CD4-positive, alpha-beta T cell treated with Interleukin-6 at 100 ng/mL for 8 hours (primary cell): ENCODE measurements around the gene TXNDC2.

ENCODE experiments used
- DNase-seq: peaks from one replicate; pipeline ENCODE4 v3.0.0-alpha.2; 2020; ENCODE audit warnings: mixed read lengths, low spot score

Gene TXNDC2

DNA sequence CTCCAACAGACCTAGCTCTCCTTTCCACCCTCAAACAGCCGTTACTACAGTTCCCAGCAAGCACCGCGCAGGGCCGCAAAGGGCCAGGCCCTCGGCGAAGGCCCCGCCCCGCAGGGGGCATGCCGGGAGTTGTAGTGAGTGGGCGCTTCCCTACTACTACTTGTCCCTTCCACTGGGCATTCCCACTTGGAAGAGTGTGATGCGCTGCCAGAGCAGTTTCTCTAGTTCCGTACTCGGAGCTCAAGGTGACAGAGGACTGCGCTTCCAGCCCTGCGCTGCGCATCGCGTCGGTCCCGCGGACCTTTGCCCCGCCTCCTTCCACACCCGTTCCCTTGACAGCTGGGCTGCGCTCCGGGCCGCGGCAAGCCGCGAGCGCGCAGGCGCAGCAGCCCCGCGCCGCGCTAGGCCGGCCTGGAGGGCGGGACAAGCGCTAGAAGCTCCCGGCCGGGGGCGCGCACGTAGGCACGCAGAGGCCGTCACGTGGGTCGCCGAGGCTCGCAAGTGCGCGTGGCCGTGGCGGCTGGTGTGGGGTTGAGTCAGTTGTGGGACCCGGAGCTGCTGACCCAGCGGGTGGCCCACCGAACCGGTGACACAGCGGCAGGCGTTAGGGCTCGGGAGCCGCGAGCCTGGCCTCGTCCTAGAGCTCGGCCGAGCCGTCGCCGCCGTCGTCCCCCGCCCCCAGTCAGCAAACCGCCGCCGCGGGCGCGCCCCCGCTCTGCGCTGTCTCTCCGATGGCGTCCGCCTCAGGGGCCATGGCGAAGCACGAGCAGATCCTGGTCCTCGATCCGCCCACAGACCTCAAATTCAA, 28.0 kb downstream of the TXNDC2 start, which contains the start of gene VAPA:
Gene VAPA, plus strand, starts transcription at position 491 of the 808 bp plus-strand sequence. Its CDS starts 241 bp downstream, at position 732.
- DNase-seq: peak; percentile 92

DNA sequence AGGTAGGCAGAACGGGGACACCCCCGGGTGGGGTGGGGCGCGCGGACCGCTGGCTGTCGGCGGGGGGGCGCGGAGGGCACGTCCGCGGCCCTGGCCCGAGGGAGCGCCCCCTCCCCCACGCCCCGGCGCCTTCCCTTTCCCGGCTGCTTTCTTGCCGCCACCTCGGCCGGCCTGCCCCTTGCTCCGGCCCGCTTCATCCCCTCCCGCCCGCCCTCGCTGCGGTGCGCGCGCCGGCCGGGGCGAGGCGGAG, 28.5 kb downstream of the TXNDC2 start:
- no peak for DNase-seq

DNA sequence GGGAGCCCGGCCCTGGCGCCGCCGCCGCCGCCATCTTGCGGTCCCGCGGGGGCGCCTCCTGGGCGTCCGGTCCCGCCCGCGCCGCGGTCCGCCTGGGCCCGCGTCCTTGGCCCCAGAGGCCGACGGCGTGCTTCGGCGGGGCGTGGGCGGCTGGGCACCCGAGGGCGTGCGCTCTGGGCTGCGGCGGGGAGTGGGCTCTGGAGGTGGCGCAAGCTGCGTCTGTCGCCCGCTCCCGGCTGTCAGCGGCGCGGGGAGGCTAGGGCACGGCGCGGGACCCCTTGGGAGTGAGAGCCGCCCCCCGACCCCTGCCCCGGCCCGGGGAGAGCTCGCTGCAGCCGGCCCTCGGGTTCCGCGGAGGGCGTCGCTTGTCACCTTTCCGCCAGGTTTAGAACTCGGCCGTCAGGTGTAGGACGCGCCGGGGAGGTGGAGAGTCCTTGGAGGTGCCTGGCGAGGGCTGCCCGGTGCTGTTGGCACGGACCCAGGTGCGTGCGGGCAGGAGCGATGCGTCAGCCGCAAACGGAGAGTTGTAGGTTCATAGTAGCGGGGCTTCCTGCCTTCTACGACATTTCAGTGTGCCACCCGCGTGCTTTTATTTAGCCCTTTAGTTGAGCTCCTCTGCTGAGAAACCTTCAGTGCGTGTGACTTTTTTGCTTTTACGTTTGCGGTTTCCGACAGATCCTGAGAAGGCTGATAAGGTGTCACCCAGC, 29.0 kb downstream of the TXNDC2 start:
- peak; percentile 77 for DNase-seq

DNA sequence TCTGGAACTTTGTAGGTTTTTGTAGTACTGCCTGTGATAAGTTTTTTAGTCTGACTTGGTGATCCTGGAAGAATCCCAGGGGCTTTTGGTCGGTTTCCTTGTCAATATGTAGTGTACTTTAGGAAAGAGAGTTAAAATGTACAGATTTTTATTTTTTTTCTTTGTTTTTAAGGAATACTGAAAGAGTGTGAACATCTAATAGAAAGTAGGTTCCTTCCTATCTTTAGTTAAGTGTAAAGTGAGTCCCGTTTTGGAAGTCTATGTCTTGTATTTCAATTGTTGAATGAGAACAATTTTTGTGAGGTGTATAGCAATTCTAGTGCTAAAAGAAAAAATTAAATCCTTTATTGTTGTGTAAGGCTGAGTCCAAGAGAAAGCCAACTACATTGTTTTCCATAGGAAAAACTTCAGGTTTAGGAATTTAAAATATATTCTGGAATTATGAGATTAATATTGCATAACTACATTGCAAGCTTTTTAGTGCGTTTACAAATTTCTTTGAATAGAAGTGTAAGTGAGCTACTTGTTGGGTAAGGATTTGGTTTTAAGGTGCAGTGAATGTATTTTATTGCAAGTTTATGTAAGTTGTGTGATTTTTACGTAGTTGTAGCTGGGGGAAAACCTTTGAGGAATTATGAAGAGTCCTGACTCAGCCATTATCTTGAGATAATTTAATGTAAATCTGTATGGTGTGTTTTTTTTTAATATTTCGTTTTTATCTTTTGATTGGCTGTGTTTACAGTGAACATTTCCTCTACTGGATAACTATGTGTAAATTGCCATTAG, 29.7 kb downstream of the TXNDC2 start:
- no peak for DNase-seq

DNA sequence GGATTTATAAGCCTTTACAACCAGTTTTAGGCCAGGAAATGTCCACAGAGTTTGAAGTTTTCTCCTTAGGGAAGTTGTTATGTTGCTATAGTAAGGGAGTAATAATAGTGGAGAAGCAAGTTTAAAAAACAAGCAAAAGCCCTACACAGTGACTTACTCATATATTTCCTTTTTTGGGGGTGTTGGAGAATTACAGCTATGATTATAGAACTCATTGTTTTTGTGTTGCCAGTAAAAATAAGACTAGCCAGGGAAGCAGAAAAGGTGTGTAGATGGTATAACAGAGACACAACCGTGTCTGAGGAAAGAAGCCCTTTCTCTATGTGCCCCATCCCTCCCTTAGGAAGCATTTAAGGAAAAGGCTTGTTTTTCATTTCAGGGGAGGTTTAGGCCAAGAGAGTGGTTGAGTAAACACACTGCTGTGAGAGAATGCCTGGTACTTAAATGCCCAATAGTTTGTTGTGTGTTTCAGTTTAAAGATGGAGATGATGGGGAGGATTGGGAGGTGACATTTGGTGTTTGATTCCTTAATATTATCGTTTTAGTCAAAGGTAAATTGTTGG, 30.4 kb downstream of the TXNDC2 start:
- no peak for DNase-seq

DNA sequence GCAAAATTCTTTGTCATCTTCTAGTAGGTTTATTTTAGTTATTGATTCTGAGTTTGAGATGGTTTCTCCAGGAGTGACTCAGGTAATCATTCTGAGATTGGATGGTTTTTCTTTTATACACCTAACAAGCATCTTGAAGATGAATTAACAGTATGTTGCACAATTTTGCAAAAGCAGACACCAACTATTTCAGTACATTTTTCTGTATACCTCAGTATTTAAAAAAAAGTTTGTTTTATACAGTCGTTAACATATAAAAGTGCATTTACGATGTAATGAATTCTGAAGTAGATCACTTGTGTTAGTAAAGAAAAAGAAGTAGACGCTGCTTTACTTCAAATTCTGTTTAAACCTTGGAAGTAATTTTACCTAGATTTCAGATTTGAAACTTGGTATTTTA, 31.0 kb downstream of the TXNDC2 start:
- no peak for DNase-seq

DNA sequence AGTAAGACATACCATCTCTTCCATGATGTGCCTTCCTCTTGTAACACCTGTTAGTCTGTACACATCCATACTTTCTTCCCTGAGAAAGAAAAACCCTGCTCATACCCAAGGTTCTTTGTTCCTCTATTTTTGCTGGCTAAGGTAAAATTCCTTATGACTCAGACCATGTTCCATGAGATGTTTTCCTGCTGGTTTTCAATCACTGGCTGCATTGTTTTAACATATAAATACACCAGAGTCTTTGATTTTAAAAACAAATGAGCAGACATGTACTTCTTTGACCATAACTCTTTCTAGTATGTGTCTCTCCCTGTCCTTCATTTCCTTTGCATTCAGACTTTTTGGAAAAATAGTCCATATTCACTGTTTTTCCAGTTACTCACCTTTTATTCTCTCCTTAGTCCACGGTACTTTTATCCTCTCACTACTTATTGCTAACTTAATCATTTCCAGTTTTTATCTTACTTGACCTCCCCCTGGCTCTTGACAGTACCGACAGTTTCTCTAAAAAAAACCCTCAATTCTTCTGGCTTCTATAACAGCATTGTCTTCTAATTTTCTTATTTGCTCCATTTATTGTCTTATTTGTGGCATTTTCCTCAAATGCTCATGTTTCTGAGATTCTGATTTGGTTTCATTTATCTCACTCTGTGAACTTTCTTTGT, 32.4 kb downstream of the TXNDC2 start:
- DNase-seq: no peak

DNA sequence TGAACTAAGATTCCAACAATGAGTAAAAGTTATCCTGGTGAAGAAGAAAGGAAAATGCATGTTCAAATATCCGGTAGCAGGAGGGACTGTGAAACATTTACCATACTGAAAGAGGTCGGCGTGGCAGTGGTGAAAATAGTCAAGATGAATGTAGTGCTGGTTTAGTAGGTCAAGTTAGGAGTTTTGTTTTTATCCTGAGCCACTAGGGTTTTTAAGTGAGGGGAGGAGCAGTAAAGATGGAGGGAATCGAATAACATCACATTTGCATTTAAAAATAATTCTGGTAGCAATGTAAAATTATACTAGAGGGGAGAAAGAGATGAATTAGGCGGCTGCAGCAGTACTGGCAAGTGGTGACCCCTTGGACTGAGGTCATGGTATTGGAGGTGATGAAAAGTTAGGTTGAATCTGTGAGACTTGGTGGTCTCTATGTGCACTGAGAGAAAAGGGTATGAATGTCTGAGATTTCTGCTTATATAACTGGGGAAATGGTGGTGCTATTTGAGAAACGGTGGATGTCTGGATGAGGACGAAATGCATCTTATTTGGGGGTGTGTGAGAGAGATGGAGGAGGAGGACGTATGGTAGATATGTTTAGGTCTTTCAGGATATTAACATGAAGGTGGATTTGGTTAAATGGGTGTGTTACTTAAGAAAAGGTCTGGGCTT, 33.9 kb downstream of the TXNDC2 start:
- DNase-seq: no peak

DNA sequence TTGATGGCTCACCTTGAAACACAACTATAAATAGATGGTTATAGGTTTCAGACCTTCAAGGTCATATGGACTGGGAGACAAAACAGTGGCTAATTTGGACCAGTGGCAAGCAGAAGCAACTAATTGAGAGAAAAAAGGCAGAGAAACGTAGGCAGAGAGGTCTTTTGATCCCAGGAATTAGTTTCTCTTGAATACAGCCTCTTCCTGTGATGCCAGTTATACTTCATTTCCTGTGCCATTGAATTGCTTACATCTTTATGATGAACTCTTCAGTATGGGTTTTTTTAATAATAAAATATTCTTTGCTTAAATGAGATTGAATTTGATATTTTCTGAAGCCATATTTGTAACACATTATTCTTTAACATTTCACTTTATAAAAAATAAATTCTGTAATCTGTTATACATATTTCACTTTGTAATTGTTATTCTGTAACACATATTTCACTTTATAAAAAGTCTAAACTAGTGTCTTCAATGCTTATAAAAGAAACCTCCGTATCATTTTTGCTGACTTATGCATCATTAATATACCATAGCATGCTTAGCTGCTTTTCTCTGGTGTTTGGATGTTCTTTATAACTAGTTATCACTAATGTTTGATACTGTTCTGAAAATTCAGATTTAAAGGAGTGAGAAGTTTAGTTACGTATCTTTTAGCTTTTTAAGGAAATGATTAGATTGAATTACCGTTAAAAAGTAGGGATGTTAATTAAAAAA, 37.0 kb downstream of the TXNDC2 start:
- DNase-seq: no peak

DNA sequence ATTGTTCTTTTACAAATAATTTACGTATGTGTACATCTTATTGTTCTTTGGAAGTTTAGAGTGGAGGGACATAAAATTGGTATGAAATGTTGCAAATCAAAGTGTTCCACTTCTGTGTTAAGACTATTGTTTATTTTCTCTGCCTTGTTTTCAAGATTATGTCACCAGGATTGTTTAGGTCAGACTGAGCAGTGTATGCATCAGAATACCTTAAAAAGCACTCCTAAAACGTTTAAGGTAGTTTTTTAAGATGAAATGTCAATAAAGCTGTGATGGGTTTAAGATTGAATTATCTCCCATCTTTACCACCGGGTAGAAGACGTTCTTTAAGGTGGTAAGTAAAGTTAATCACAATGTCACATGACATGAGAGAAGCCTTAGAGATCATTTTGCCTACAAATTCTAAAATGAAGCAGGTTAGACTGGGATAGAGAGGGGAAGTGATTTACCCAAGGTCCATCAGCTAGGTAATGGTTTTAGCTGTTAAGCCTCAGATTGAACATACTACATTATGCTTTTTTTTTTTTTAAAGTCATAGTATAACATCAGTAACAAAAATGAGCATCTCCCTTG, 38.7 kb downstream of the TXNDC2 start:
- DNase-seq: no peak

DNA sequence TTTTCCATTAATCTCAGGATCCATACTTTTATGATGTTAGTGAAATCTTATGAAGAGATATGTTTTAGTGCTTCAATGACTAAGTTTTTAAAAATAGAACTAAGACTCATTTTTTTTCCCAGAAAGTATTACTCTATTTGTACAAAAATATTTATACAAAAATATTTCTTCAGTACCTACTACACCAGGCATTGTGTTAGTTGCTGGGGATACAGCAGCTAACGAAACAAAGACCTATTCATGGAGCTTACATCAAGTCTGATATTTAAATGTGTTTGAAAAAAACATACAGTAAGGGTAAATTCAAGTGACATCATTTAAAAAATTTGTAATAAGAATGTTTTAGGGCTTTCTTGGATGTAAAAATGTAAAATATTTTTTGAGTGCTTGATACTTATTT, 39.6 kb downstream of the TXNDC2 start:
- DNase-seq: no peak

DNA sequence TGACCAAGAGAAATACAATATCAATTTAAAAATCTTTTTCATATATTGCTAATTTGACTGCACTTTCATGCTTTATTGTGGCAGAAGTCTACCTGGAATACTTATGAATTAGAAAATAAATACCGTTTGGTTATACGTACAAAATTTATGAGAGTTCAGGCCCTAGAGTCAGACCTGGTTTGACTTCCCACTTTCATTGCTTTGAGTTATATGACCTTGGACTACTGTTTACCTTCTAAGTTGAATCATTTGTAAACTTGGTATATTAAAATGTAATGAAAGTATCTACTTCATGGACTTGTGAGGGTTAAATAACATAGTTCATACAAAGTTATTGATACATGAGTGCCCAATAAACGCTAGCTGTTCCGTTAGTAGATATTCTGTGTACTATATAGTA, 40.0 kb downstream of the TXNDC2 start:
- DNase-seq: no peak

DNA sequence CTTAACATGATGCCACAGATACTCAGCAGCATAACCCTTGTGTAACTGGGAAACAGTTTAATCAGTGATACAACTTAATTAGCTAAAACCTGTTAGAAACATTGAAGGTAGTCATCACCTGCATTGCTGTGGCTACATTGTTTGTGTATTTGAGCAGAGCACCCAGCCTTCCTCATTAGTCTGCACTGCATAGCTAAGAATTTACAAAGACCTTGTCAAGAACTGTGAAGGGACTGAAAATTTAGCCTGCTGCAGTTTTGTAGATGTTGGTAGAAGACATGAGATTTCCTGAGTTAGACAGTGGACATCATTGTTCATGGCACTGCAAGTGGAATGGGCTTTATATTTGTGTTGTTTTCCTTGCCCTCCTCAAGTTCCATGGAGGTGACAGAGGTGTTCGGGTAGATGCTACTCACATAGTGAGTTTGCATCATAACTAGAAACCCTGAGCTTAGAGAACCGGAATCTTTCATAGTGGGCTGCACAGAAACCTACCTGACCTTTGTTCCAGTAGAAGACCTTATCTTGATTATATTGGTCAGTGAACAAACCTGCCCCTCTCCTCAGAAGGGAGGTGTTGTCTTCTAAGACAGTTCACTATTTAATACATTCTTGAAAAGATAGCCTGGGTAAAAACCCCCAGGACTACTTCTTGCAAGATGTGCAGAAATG, 40.6 kb downstream of the TXNDC2 start:
- no peak for DNase-seq

DNA sequence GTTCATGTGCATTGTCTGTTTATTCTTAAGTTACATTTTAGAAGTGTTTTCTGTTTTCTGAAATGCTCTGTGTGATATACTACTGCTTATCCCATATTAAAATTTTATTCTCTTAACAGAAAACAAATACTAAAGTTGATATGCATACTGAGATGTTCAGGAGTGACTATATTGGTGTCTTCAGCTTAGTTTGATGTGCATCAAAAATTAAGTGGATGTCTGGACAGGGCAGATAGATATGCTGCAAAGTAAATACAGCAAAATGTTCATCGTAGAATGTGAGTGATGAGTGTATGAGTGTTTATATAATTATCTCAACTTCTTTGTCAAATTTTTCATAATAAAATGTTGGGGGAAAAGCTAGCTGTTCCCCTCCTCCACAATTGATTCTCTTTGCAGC, 41.2 kb downstream of the TXNDC2 start:
- no peak for DNase-seq

DNA sequence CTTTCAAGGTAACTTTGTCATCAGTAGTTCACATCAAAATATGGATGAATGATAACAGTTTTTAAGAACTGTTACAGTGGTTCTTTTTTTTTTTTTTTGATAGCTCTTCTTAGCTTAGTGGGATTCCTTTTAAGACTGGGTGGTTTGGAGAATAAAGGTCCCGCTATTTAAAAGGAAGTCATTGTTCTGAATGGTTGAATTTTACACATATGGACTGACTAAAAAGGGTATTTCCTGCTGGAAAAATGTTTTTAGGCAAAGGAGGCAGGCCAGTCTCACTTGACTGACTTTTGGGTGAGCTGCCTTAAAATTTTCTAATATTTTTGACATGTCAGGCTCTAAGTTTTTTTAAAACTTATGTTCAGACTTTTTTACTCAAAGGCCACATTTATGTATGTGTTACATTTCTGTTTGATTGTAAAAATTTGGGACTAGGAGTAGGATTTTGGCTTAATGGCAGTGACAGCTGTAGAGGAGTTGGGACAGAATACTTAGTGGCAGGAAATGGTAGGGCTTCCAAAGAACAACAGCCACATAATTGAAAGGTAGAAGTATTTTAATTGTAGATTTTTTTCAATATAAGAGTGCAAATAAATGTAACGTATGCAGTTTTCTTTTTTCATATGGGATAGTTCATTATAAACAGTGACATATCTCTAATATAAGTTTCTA, 41.8 kb downstream of the TXNDC2 start:
- DNase-seq: no peak

DNA sequence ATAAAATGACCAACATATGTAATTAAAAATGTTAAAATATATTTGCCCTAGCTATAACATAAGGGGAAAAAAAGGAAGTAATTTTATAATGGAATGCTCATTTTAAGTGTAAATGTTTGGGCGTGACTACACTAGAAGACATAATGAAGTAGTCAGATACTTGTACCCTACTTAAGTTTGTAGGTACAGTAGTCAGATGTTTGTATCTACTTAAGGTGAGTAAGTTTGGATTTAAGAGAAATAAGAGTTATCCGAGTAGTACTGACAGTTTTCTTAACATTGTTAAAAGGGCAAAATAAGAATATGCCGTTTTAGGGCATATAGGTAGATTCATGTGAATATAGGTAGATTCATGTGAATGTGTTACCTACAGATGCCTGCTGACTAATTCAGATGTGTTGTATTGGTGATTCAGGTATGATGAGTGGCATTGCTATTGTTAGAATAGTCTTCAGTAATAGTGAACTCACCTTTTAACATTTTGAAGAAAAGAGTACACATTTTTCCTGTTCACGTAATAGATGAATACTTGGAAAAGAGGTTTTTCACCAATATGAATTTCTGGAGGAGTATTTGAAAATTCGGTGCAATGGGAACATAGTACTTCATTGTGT, 43.0 kb downstream of the TXNDC2 start:
- no peak for DNase-seq

DNA sequence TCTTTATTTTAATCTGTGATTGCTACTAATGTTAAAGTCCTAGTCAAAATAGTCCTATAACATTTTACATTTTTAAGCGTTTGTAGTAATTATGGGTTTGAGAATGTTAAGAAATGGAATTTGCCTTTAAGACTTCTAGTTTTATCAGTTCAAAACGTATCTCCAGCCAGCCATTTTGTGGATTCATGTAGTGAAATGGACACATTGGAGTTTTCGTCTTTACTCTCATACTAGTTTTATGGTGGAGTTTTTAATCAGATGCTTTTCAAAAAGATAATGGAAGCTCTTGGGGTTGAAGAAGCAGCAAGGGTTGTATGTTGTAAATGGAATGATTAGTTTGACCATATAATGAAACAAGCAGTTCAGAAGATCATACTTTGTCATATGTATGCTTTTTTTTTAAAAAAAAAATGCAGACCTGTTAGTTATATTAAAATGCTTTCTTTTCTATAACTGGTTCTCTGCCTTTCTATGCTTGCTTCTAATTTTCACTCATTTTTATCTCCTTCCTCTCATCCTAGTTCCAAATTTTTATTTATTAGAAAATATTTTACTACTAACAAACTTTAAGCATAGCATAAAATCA, 44.6 kb downstream of the TXNDC2 start:
- DNase-seq: no peak

DNA sequence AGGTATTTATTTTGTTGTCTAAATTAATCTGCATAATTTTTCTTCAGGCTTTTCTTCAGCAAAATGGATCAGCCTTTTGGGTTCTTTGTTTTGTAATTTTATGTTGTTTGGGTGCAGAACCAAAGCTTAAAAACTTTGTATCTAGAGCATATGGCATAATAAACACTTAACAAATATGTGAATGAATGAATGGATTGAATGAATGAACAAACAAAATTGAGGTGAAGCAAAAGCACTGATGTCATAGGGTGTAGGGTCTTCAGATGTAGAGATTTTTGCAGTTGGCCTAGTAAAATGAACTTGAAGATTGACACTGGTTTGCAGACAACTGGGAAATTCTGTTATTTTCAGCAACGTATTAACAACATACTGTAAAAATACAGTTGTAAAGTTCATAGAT, 45.4 kb downstream of the TXNDC2 start:
- DNase-seq: no peak

DNA sequence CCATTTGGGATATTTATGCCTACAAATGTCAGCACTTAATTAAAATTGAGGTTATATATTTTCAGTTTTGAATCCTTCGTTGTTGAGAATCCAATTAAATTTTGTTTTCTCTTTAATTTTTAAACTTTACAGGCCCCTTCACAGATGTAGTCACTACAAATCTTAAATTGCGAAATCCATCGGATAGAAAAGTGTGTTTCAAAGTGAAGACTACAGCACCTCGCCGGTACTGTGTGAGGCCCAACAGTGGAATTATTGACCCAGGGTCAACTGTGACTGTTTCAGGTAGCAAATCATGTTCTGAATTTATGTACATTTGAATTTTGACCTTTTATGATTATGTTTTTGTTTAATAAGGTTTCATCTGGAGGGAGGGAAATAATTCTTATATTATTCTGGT, 45.9 kb downstream of the TXNDC2 start:
- no peak for DNase-seq
